CD14-positive monocyte (primary cell): ENCODE data around the gene FAM168A. TPM values are rescaled to one million over a fixed set of nuclear protein-coding genes. Genes with fewer than 3 reads are reported as not detected.

ENCODE experiments used
- DNase-seq, 3 donors: peaks; one replicate each; pipeline ENCODE4 v3.0.0-alpha.2; 2011 to 2022
- H2AFZ ChIP-seq: 2 replicates; pipeline ENCODE4 v1.6.0; 2012; ENCODE audit warnings: mild to moderate bottlenecking, low read depth, low read length, inconsistent platforms; ENCODE audit not compliant: insufficient read depth, poor library complexity, severe bottlenecking
- H3K27ac ChIP-seq, 2 donors: 1 replicate in 1 of 2; 2 replicates in 1 of 2; pipeline ENCODE4 v1.5.1; 2012 to 2013; ENCODE audit warnings: low read length in 2 of 2, control low read depth in 1 of 2, inconsistent platforms in 1 of 2, low read depth in 1 of 2, mild to moderate bottlenecking in 1 of 2
- H3K27me3 ChIP-seq, 2 donors: one replicate each; pipeline versions ENCODE4 v1.6.0 to v1.6.1; 2011 to 2013; ENCODE audit warnings: low read length in 2 of 2; ENCODE audit not compliant: control insufficient read depth in 2 of 2, insufficient read depth in 2 of 2
- H3K36me3 ChIP-seq, 2 donors: replicated peaks in 1 of 2; 1 replicate in 1 of 2; 2 replicates in 1 of 2; pipeline versions ENCODE4 v1.5.1 to v1.6.1; 2012 to 2013; ENCODE audit warnings: low read length in 2 of 2, control low read depth in 1 of 2, inconsistent platforms in 1 of 2, mild to moderate bottlenecking in 1 of 2; ENCODE audit not compliant: insufficient read depth in 2 of 2, control insufficient read depth in 1 of 2
- H3K4me1 ChIP-seq, 2 donors: 1 replicate in 1 of 2; 2 replicates in 1 of 2; pipeline versions ENCODE4 v1.5.1 to v1.6.1; 2012 to 2013; ENCODE audit warnings: low read length in 2 of 2, control low read depth in 1 of 2, inconsistent platforms in 1 of 2, mild to moderate bottlenecking in 1 of 2, moderate library complexity in 1 of 2; ENCODE audit not compliant: insufficient read depth in 2 of 2, control insufficient read depth in 1 of 2
- H3K4me2 ChIP-seq: replicated peaks from 2 replicates; pipeline ENCODE3; 2012; ENCODE audit warnings: low read length, moderate library complexity, mild to moderate bottlenecking; ENCODE audit not compliant: poor library complexity, severe bottlenecking; ENCODE audit errors: extremely low read depth
- H3K4me3 ChIP-seq, 3 experiments: fragments of 200-600 bp in 1 of 3; sonication (generic) in 1 of 3; replicated peaks in 1 of 3; 1 replicate in 2 of 3; 2 replicates in 1 of 3; pipeline ENCODE4 v1.5.1; 2011 to 2013; ENCODE audit warnings: low read length in 3 of 3, mild to moderate bottlenecking in 3 of 3, control low read depth in 2 of 3, low read depth in 2 of 3, inconsistent platforms in 1 of 3, moderate library complexity in 1 of 3
- H3K79me2 ChIP-seq: 2 replicates; pipeline ENCODE4 v1.6.0; 2012; ENCODE audit warnings: mild to moderate bottlenecking, control low read depth, inconsistent platforms, low read length, moderate library complexity; ENCODE audit not compliant: insufficient read depth
- H3K9ac ChIP-seq: 2 replicates; pipeline ENCODE4 v1.6.0; 2017; ENCODE audit warnings: low read length, mild to moderate bottlenecking; ENCODE audit not compliant: insufficient read depth, poor library complexity, severe bottlenecking
- H3K9me3 ChIP-seq, 2 donors: replicated peaks in 1 of 2; 1 replicate in 1 of 2; 2 replicates in 1 of 2; pipeline versions ENCODE4 v1.5.1 to v1.6.1; 2012 to 2013; ENCODE audit warnings: low read length in 2 of 2, control low read depth in 1 of 2; ENCODE audit not compliant: control insufficient read depth in 1 of 2, insufficient read depth in 1 of 2
- H4K20me1 ChIP-seq: 2 replicates; pipeline ENCODE4 v1.6.0; 2012; ENCODE audit warnings: mild to moderate bottlenecking, low read length, control low read depth, moderate library complexity; ENCODE audit not compliant: insufficient read depth
- H3K27ac Mint-ChIP-seq, 7 donors: one replicate each; pipeline ENCODE4 v1.8.0; 2020; ENCODE audit warnings: mild to moderate bottlenecking in 7 of 7, mixed read lengths in 7 of 7, moderate library complexity in 6 of 7, inconsistent platforms in 2 of 7
- H3K27me3 Mint-ChIP-seq, 3 donors: one replicate each; pipeline ENCODE4 v1.8.0; 2021 to 2022; ENCODE audit warnings: low read depth in 3 of 3, mild to moderate bottlenecking in 3 of 3, mixed read lengths in 3 of 3, moderate library complexity in 3 of 3, inconsistent platforms in 1 of 3
- H3K36me3 Mint-ChIP-seq, 2 donors: one replicate each; pipeline ENCODE4 v1.8.0; 2020; ENCODE audit warnings: mixed read lengths in 2 of 2, inconsistent platforms in 1 of 2, mild to moderate bottlenecking in 1 of 2
- H3K4me1 Mint-ChIP-seq: one replicate; pipeline ENCODE4 v1.8.0; 2020; ENCODE audit warnings: mild to moderate bottlenecking, mixed read lengths
- H3K4me3 Mint-ChIP-seq, 2 donors: one replicate each; pipeline ENCODE4 v1.8.0; 2020; ENCODE audit warnings: mild to moderate bottlenecking in 2 of 2, mixed read lengths in 2 of 2, moderate library complexity in 1 of 2
- H3K9me3 Mint-ChIP-seq, 7 donors: one replicate each; pipeline ENCODE4 v1.8.0; 2020 to 2022; ENCODE audit warnings: mixed read lengths in 7 of 7, mild to moderate bottlenecking in 6 of 7, moderate library complexity in 6 of 7, inconsistent platforms in 2 of 7
- CTCF ChIP-seq: fragments of 200-600 bp; IDR thresholded peaks from one replicate; pipeline ENCODE4 v1.8.0; 2022; ENCODE audit warnings: antibody characterized with exemption, mild to moderate bottlenecking
- WGBS: methylation state at CpG from one replicate; pipeline ENCODE4 v1.1.5; 2013; ENCODE audit warnings: missing lambda C conversion rate; ENCODE audit not compliant: insufficient coverage; 5-methylcytosine and 5-hydroxymethylcytosine counted together
- intact Hi-C, 2 donors: fragments of 100-400 bp; cut with micrococcal nuclease; formaldehyde crosslinking; loops; one replicate each; pipeline versions ENCODE4 v1.15.0 to v1.15.1; 2023
- polyA plus RNA-seq, 3 donors: library from polyadenylated mRNA; depleted of rRNA in 1 of 3; unstranded in 2 of 3; stranded (reverse) in 1 of 3; fragments of 300-500 nt in 2 of 3; fragments of >200 nt in 1 of 3; fragmentation: Illumina TruSeq in 2 of 3; gene quantifications; 1 replicate in 2 of 3; 2 replicates in 1 of 3; pipeline ENCODE4 v1.2.3, GENCODE V29; 2012 to 2021

The FAM168A gene
- polyA plus RNA-seq, 3 donors = 1.4 to 13.3 (median 2.1) TPM

GRCh38 chr11:73394416-73395296, 203.3 kb downstream of the FAM168A start:
- TF ChIP-seq CTCF = no peak
- peaks cover 87 to 99% of the 10 kb centered on the region in 2 donors for H3K36me3 Mint-ChIP-seq
- no peak overlapping the region for H3K9ac ChIP-seq
- no peak for DNase-seq
- intact Hi-C loops = loop anchor here in 1 of 2 donors (10.0 kb wide), 1 partner anchor 90 kb away; the partner anchor contains the start of gene ARHGEF17
- peaks cover 71% of the 10 kb centered on the region for H3K79me2 ChIP-seq
- WGBS = 96% methylated on average over 31 of the region's 34 CpGs
- peaks cover 19 to 37% of the 10 kb centered on the region in 2 donors for H3K4me1 ChIP-seq
- no peak overlapping the region for H3K4me3 ChIP-seq
- H3K36me3 ChIP-seq = peaks cover 96 to 100% of the 10 kb centered on the region in 2 donors
- H3K27ac Mint-ChIP-seq = peak overlapping the region in 2 of 7 donors; percentile 41 to 69
- H3K4me2 ChIP-seq = no peak overlapping the region
- H3K27me3 Mint-ChIP-seq = peaks cover 0 to 3% (median 0%) of the 10 kb centered on the region in 3 donors
- no peaks in the 10 kb centered on the region for H3K9me3 Mint-ChIP-seq
- peaks cover 100% of the 10 kb centered on the region for H4K20me1 ChIP-seq
- H3K27ac ChIP-seq = no peak overlapping the region
- H3K4me3 Mint-ChIP-seq = peak overlapping the region in 1 of 2 donors; percentile 31
- no peaks in the 10 kb centered on the region for H3K27me3 ChIP-seq
- no peaks in the 10 kb centered on the region for H3K9me3 ChIP-seq
- no peak overlapping the region for H2AFZ ChIP-seq
- H3K4me1 Mint-ChIP-seq = peaks cover 27% of the 10 kb centered on the region

DNA sequence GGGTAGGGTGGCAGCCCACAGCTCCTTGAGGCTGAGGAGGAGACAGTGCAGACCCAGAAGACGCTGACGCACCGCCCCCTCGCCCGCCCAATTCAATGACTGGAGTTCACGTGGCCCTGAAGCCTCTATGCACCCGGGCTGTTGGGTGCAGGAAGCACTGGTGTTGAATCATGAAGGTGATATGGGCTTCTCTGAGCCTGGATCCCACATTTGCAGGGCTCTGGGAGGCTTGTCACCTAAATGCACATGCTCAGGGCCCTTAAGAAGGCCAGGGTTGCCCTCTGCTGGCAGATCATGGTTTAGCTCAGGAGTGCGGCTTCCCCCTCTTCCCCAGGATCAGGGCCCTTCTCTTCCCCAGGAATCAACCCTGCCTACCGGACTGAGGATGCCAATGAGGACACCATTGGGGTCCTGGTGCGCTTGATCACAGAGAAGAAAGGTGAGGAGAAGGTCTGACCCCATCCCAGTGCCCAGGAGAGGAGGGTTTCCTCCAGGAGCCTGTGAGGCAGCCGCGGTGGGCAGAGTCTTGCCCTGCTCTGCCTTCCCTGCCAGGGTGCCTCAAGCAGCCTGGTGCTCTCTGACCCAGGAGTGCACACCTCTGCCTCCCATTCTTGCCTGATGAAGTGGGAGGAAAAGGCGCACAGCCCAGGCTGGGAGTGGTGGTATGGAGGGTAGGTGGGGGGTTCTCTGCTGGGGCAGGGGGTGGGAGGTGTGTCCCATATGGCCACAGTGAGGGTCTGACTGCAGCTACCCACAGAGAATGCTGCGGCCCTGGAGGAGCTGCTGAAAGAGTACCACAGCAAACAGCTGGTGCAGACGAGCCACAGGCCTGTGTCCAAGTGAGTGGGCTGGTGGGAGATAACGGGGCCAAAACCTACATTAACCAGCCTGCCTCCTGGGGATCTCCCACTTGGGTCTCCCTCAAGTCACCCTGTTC, 204.2 kb downstream of the FAM168A start:
- no peaks in the 10 kb centered on the region for H3K9me3 Mint-ChIP-seq
- TF ChIP-seq CTCF = peak; percentile 83
- DNase-seq = peak; percentile 70 to 75 (median 75)
- peaks cover 84 to 98% of the 10 kb centered on the region in 2 donors for H3K36me3 Mint-ChIP-seq
- Histone ChIP-seq H2AFZ (no peak overlapping the region), H4K20me1 (peaks cover 100% of the 10 kb centered on the region), H3K27me3 (no peaks in the 10 kb centered on the region), H3K9me3 (no peaks in the 10 kb centered on the region), H3K36me3 (peaks cover 94 to 98% of the 10 kb centered on the region in 2 donors), H3K27ac (peak overlapping the region; percentile 61 to 63), H3K4me1 (peaks cover 28 to 46% of the 10 kb centered on the region in 2 donors), H3K9ac (no peak overlapping the region), H3K4me3 (no peak overlapping the region), H3K79me2 (peaks cover 80% of the 10 kb centered on the region), H3K4me2 (no peak overlapping the region)
- H3K4me1 Mint-ChIP-seq = peaks cover 36% of the 10 kb centered on the region
- intact Hi-C loops = loop anchor here (1.0 to 10.0 kb wide), 2 partner anchors 42 to 89 kb away; partner anchors contain the start of gene ARHGEF17 (in 1 of the 2)
- H3K27ac Mint-ChIP-seq = peak overlapping the region in 6 of 7 donors; percentile 76 to 93 (median 84)
- peak overlapping the region in 1 of 2 donors; percentile 37 for H3K4me3 Mint-ChIP-seq
- H3K27me3 Mint-ChIP-seq = peaks cover 0 to 3% (median 0%) of the 10 kb centered on the region in 3 donors
- WGBS = 88% methylated on average over 13 of the region's 16 CpGs
